ENCODE data around the gene TMEM263. TPM values are rescaled to one million over a fixed set of nuclear protein-coding genes. Genes with fewer than 3 reads are reported as not detected.
"Not testable (repeated sequence)": the region's sequence is repeated elsewhere in the genome, so short reads cannot be mapped to it uniquely, and the experiment has no call there.

Gene TMEM263
- total RNA-seq, 1 donor from 2014 or later = 35.8 TPM

DNA sequence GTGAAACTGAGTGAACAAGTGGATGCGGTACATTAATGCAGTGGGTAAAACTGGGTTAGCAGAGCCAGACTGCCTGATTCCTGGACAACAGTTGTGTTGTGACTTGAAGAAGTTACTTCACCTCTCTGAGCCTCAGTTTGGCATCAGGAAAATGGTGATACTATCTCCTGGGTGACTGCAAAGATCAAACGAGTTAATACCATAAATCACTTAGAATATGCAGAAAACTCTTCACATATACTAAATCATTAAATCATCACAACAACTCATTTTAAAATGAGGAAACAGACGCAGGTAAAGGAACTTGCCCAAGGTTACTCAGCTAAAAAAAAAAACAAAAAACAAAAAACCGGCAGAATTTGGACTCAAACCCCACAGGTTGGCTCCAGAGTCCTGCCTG is 30.4 kb downstream of the TMEM263 start:
- Histone ChIP-seq H3K27me3 (ENCODE audit: low read depth) (no peaks in the 10 kb centered on the region), H3K36me3 (peaks cover 11% of the 10 kb centered on the region), H3K9me3 (replicated peaks) (no peaks in the 10 kb centered on the region), H3K4me1 (peaks cover 52% of the 10 kb centered on the region), H3K4me3 (peak overlapping the region; percentile 83), H3K27ac (replicated peaks) (peak overlapping the region; percentile 91)
- TF ChIP-seq, protein P1, sequence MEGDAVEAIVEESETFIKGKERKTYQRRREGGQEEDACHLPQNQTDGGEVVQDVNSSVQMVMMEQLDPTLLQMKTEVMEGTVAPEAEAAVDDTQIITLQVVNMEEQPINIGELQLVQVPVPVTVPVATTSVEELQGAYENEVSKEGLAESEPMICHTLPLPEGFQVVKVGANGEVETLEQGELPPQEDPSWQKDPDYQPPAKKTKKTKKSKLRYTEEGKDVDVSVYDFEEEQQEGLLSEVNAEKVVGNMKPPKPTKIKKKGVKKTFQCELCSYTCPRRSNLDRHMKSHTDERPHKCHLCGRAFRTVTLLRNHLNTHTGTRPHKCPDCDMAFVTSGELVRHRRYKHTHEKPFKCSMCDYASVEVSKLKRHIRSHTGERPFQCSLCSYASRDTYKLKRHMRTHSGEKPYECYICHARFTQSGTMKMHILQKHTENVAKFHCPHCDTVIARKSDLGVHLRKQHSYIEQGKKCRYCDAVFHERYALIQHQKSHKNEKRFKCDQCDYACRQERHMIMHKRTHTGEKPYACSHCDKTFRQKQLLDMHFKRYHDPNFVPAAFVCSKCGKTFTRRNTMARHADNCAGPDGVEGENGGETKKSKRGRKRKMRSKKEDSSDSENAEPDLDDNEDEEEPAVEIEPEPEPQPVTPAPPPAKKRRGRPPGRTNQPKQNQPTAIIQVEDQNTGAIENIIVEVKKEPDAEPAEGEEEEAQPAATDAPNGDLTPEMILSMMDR (IDR thresholded peaks at IDR 0.05; ENCODE audit: borderline replicate concordance) = no peak
- DNase-seq = no peak
- intact Hi-C loops (cut with micrococcal nuclease) = no loop called here

DNA sequence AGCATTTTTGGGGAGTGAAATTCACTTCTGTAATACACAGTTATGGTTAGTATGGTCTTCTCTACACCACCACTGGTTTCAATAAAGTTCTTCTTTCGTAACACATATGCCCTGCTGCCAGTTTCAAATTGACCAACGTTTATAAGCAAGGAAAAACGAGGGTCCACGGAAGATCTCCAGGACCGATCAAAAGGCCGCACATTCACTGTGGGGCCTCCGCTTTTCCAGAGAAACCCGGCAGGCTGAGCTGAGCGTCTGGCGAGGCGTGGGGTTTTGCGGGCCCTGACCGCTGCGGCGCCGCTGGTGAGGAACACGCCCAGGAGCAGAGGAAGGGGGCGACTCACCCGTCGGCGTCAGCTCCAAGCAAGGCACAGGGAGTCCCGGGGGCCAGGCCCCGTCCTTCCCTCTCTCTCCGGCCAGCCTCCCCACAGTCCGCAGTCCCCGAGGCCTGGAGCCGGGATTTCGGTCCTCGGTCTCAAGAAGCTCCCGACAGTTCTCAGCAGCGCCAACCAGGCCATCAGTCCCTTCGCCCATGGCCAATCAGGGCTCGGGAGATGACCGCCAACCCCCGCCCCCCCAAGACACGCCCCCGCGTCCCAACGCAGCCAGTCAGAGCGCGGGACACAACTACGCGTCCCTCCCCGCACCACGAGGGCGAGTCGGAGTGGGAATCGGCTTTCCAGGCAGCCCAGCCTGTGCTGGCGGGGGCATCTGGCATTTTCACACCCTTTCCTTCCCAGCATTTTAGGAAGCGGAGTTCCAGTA is 31.1 kb downstream of the TMEM263 start, which contains the start of gene MTERF2:
Gene MTERF2, minus strand, starts transcription at position 522 of the 765 bp plus-strand sequence. CDS start 8,432 bp downstream, outside the sequence.
- Histone ChIP-seq H3K4me3 (peak within 1 kb of the TSS; percentile 83), H3K27ac (replicated peaks) (peak within 1 kb of the TSS; percentile 91), H3K9me3 (replicated peaks) (no peaks in the 10 kb centered on the region), H3K36me3 (peaks cover 11% of the 10 kb centered on the region), H3K27me3 (ENCODE audit: low read depth) (no peaks in the 10 kb centered on the region), H3K4me1 (peaks cover 46% of the 10 kb centered on the region)
- peak; percentile 95 for DNase-seq
- intact Hi-C loops (cut with micrococcal nuclease) = no loop called here
- TF ChIP-seq, protein P1 (IDR thresholded peaks at IDR 0.05; ENCODE audit: borderline replicate concordance) = peak; percentile 12

DNA sequence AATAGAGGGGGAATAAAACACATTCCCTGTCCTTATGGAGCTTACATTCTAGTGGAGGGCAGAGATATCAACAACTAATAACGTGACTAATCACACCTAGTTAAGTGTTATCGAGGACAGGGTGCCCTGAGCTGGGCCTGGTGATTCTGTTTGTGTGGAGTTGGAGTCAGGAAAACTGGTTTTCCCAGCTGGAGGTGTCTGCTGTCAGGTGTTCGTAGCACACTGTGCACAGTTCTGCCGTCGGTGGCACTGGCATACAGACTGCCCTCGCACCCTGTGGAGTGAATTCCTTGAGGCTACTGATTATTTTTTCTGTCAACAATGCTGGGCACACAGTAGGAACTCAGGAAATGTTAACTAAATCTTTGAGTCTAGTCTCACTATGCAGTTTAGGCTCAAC is 32.1 kb downstream of the TMEM263 start:
- peaks cover 38% of the 10 kb centered on the region for H3K4me1 ChIP-seq
- no peaks in the 10 kb centered on the region for H3K27me3 ChIP-seq (ENCODE audit: low read depth)
- H3K36me3 ChIP-seq = peaks cover 19% of the 10 kb centered on the region
- intact Hi-C loops (cut with micrococcal nuclease) = no loop called here
- no peak for DNase-seq
- no peaks in the 10 kb centered on the region for H3K9me3 ChIP-seq (replicated peaks)
- H3K4me3 ChIP-seq = peak overlapping the region; percentile 83
- TF ChIP-seq, protein P1 (IDR thresholded peaks at IDR 0.05; ENCODE audit: borderline replicate concordance) = no peak
- peak overlapping the region; percentile 91 for H3K27ac ChIP-seq (replicated peaks)

DNA sequence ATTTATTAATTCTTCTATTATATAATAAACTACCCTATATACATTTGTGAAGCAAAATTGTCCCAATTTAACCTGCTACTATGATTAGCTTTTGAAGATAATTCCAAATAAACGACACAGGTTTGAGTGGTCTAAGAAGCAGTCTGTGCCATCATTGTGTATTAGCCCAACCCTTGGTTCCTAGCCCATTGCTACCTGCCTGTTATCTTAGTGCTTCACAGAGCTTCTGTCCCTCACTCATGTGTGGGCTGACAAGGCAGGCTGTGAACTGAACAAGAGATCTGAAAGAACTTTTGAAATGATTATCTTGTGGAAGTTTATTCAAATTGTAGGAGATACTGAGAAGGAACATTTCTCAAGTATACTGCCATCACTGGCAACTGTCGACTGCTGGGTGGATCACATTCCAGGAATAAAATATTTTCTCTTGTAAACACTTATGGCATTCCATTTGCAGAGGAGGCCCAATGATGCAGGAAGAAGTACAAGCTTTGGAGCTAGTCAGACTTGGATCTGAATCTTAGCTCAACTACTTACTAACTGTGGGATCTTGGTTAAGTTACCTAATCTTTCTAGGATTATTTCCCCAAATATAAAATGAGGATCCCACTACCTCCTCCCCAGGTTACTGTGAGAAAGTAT is 39.0 kb downstream of the TMEM263 start:
- Histone ChIP-seq H3K27ac (replicated peaks) (no peak overlapping the region), H3K9me3 (replicated peaks) (no peaks in the 10 kb centered on the region), H3K4me3 (no peak overlapping the region), H3K36me3 (peaks cover 33% of the 10 kb centered on the region), H3K4me1 (no peaks in the 10 kb centered on the region), H3K27me3 (ENCODE audit: low read depth) (no peaks in the 10 kb centered on the region)
- intact Hi-C loops (cut with micrococcal nuclease) = no loop called here
- no peak for DNase-seq
- TF ChIP-seq, protein P1 (IDR thresholded peaks at IDR 0.05; ENCODE audit: borderline replicate concordance) = no peak

DNA sequence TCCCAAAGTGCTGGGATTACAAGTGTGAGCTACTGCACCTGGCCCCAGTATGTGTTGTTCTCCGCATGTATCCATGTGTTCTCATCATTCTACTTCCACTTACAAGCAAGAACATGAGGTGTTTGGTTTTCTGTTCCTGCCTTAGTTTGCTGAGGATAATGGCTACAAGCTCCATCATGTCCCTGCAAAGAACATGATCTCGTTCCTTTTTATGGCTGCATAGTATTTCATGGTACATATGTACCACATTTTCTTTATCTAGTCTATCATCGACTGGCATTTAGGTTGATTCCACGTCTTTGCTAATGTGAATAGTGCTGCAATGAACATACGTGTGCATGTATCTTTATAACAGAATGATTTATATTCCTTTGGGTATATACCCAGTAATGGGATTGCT is 40.4 kb downstream of the TMEM263 start:
- H3K9me3 ChIP-seq (replicated peaks); DNase-seq; H3K4me3 ChIP-seq; H3K27me3 ChIP-seq (ENCODE audit: low read depth); intact Hi-C loops (cut with micrococcal nuclease); H3K4me1 ChIP-seq; H3K27ac ChIP-seq (replicated peaks): not testable (repeated sequence)
- peaks cover 35% of the 10 kb centered on the region for H3K36me3 ChIP-seq

DNA sequence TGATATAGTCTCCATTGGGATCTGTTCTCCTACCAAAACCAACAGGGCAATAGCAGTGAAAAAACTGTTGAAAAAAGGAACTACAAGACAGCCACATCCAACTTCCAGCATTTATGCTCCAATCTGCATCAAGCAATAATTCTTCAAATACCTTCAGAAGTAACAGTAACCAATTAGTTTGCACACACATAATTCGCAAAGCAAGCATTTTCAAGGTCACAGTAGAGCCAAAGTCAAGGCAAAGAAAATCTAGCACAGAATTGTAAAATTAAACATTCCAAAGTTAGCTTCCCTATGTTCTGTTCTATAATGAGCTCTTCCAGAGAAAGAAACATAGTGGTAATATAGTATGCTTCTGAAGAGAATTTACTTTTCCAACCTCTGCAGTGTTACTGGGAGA is 42.2 kb downstream of the TMEM263 start:
- H3K4me1 ChIP-seq = no peaks in the 10 kb centered on the region
- no peak for DNase-seq
- TF ChIP-seq, protein P1 (IDR thresholded peaks at IDR 0.05; ENCODE audit: borderline replicate concordance) = no peak
- H3K36me3 ChIP-seq = peaks cover 38% of the 10 kb centered on the region
- no peak overlapping the region for H3K4me3 ChIP-seq
- intact Hi-C loops (cut with micrococcal nuclease) = no loop called here
- H3K9me3 ChIP-seq (replicated peaks) = no peaks in the 10 kb centered on the region
- H3K27ac ChIP-seq (replicated peaks) = no peak overlapping the region
- H3K27me3 ChIP-seq (ENCODE audit: low read depth) = no peaks in the 10 kb centered on the region

Data from left ventricle myocardium inferior (tissue), 1 donor.